Mammary epithelial cell (primary cell): ENCODE data around the gene SNX21.

Experiments
- EZH2 ChIP-seq: IDR thresholded peaks from 2 replicates; pipeline ENCODE4 v1.6.1; 2012; ENCODE audit warnings: low read length, inconsistent platforms, borderline replicate concordance
- TF ChIP-seq, protein P1 (sequence below), 2 donors: IDR thresholded peaks in 1 of 2; conservative IDR thresholded peaks in 1 of 2; 2 replicates each; pipeline ENCODE4 v1.5.1; 2011 to 2012; ENCODE audit warnings: inconsistent platforms in 2 of 2, low read length in 2 of 2, mild to moderate bottlenecking in 2 of 2, control low read depth in 1 of 2, low read depth in 1 of 2; ENCODE audit not compliant: insufficient read depth in 1 of 2; ENCODE audit errors: extremely low read depth in 1 of 2

DNA sequence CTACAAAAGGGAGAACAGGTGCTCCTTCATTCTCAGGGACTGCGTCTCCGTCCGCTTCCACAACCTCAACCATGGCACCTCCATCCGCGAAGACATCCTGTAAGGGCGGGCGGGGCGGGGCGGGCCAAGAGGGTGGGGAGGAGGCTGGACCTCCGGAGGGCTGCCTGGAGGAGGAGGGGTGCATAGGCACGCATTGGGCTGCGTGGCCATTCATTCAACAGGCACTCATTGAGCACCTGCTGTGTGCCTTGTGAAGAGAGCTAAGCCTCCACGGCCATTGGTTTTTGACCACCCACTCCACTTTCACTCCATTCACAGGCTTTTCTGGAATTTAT, 24.2 kb downstream of the SNX21 start:
- TF ChIP-seq, protein P1, sequence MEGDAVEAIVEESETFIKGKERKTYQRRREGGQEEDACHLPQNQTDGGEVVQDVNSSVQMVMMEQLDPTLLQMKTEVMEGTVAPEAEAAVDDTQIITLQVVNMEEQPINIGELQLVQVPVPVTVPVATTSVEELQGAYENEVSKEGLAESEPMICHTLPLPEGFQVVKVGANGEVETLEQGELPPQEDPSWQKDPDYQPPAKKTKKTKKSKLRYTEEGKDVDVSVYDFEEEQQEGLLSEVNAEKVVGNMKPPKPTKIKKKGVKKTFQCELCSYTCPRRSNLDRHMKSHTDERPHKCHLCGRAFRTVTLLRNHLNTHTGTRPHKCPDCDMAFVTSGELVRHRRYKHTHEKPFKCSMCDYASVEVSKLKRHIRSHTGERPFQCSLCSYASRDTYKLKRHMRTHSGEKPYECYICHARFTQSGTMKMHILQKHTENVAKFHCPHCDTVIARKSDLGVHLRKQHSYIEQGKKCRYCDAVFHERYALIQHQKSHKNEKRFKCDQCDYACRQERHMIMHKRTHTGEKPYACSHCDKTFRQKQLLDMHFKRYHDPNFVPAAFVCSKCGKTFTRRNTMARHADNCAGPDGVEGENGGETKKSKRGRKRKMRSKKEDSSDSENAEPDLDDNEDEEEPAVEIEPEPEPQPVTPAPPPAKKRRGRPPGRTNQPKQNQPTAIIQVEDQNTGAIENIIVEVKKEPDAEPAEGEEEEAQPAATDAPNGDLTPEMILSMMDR (conservative IDR thresholded peaks at IDR 0.05 in 1 of 2, IDR thresholded peaks at IDR 0.05 in 1 of 2; ENCODE audit: extremely low read depth in 1 of 2, insufficient read depth in 1 of 2, low read depth in 1 of 2, low read length in 2 of 2), result no peak
- TF ChIP-seq EZH2, result no peak
